ENCODE results near the gene KLHDC4.

Gene KLHDC4

GRCh38 chr16:87698676-87699199 is 67.0 kb downstream of the KLHDC4 start:
- no peak for DNase-seq (ENCODE audit: low read depth)

- DNase-seq (ENCODE audit: low read depth) = no peak
These were observed 67.5 kb downstream of the KLHDC4 start for GRCh38 chr16:87698241-87698640.

- DNase-seq (ENCODE audit: low read depth) = no peak
These were observed 68.0 kb downstream of the KLHDC4 start for GRCh38 chr16:87697792-87698191.

GRCh38 chr16:87697256-87697655 is 68.5 kb downstream of the KLHDC4 start:
- no peak for DNase-seq (ENCODE audit: low read depth)

- DNase-seq (ENCODE audit: low read depth) = no peak
These were observed 69.1 kb downstream of the KLHDC4 start for GRCh38 chr16:87696726-87697125.

- DNase-seq (ENCODE audit: low read depth) = no peak
These were observed 70.3 kb downstream of the KLHDC4 start for GRCh38 chr16:87695534-87695933.

- no peak for DNase-seq (ENCODE audit: low read depth)
These were observed 71.2 kb downstream of the KLHDC4 start for GRCh38 chr16:87694441-87695125.

- no peak for DNase-seq (ENCODE audit: low read depth)
These were observed 72.0 kb downstream of the KLHDC4 start for GRCh38 chr16:87693827-87694226.

- no peak for DNase-seq (ENCODE audit: low read depth)
These were observed 73.0 kb downstream of the KLHDC4 start for GRCh38 chr16:87692756-87693155.

- DNase-seq (ENCODE audit: low read depth) = no peak
These were observed 73.6 kb downstream of the KLHDC4 start for GRCh38 chr16:87692176-87692575.

- no peak for DNase-seq (ENCODE audit: low read depth)
These were observed 74.1 kb downstream of the KLHDC4 start for GRCh38 chr16:87691686-87692079.

- no peak for DNase-seq (ENCODE audit: low read depth)
These were observed 74.7 kb downstream of the KLHDC4 start for GRCh38 chr16:87690911-87691685.

GRCh38 chr16:87689956-87690465 is 75.8 kb downstream of the KLHDC4 start:
- no peak for DNase-seq (ENCODE audit: low read depth)

GRCh38 chr16:87688876-87689815 is 76.6 kb downstream of the KLHDC4 start:
- no peak for DNase-seq (ENCODE audit: low read depth)

- DNase-seq (ENCODE audit: low read depth) = no peak
These were observed 77.7 kb downstream of the KLHDC4 start for GRCh38 chr16:87687998-87688529.

- no peak for DNase-seq (ENCODE audit: low read depth)
These were observed 78.5 kb downstream of the KLHDC4 start for GRCh38 chr16:87687126-87687910.

- DNase-seq (ENCODE audit: low read depth) = no peak
These were observed 79.1 kb downstream of the KLHDC4 start for GRCh38 chr16:87686697-87687096.

- DNase-seq (ENCODE audit: low read depth) = no peak
These were observed 80.0 kb downstream of the KLHDC4 start for GRCh38 chr16:87685766-87686165.

- DNase-seq (ENCODE audit: low read depth) = no peak
These were observed 80.4 kb downstream of the KLHDC4 start for GRCh38 chr16:87685405-87685755.

GRCh38 chr16:87684711-87685404 is 80.9 kb downstream of the KLHDC4 start:
- no peak for DNase-seq (ENCODE audit: low read depth)

Data from stimulated activated CD8-positive, alpha-beta memory T cell treated with anti-CD3 and anti-CD28 coated beads, Interleukin-7, amount 100 ng/mL, for 24 hours (primary cell).